Smooth muscle cell (in vitro differentiated cells): Measurements from ENCODE around the gene UBL4A. TPM values are rescaled to one million over a fixed set of nuclear protein-coding genes. Genes with fewer than 3 reads are reported as not detected.

Source experiments
- DNase-seq: peaks from one replicate; lab custom pipeline; 2025; ENCODE audit not compliant: unreplicated experiment; lab: John Stamatoyannopoulos, UW
- H2AFZ ChIP-seq: fragments of 200-600 bp; sonication (generic); 2 replicates; pipeline ENCODE4 v1.6.0; 2016; ENCODE audit warnings: antibody characterized with exemption, low read depth, mild to moderate bottlenecking
- H3F3A ChIP-seq: fragments of 200-600 bp; sonication (generic); 2 replicates; pipeline ENCODE4 v1.6.0; 2017; ENCODE audit warnings: antibody characterized with exemption, low read depth
- H3K27ac ChIP-seq: fragments of 200-600 bp; sonication (generic); 2 replicates; pipeline ENCODE4 v1.5.1; 2016; ENCODE audit warnings: low read depth, mild to moderate bottlenecking
- H3K27me3 ChIP-seq: fragments of 200-600 bp; sonication (generic); 2 replicates; pipeline ENCODE4 v1.6.1; 2016; ENCODE audit warnings: low read depth, mild to moderate bottlenecking
- H3K36me3 ChIP-seq: fragments of 200-600 bp; sonication (generic); 2 replicates; pipeline ENCODE4 v1.5.1; 2016; ENCODE audit warnings: low read depth
- H3K4me1 ChIP-seq: fragments of 200-600 bp; sonication (generic); 2 replicates; pipeline ENCODE4 v1.5.1; 2016; ENCODE audit warnings: low read depth
- H3K4me2 ChIP-seq: fragments of 200-600 bp; sonication (generic); 2 replicates; pipeline ENCODE4 v1.6.0; 2016; ENCODE audit warnings: mild to moderate bottlenecking
- H3K4me3 ChIP-seq: fragments of 200-600 bp; sonication (generic); 2 replicates; pipeline ENCODE4 v1.5.1; 2016; ENCODE audit warnings: mild to moderate bottlenecking
- H3K79me2 ChIP-seq: fragments of 200-600 bp; sonication (generic); 2 replicates; pipeline ENCODE4 v1.6.0; 2016; ENCODE audit warnings: low read depth, mild to moderate bottlenecking
- H3K9ac ChIP-seq: fragments of 200-600 bp; sonication (generic); 2 replicates; pipeline ENCODE4 v1.6.0; 2016; ENCODE audit warnings: low read depth
- H3K9me3 ChIP-seq: fragments of 200-600 bp; sonication (generic); replicated peaks from 2 replicates; pipeline ENCODE4 v1.5.1; 2016; ENCODE audit warnings: low read depth
- H4K20me1 ChIP-seq: fragments of 200-600 bp; sonication (generic); 2 replicates; pipeline ENCODE4 v1.6.0; 2016; ENCODE audit warnings: low read depth
- CTCF ChIP-seq: fragments of 200-600 bp; sonication (generic); IDR thresholded peaks from 2 replicates; pipeline ENCODE4 v1.5.1; 2017; ENCODE audit warnings: borderline replicate concordance, mild to moderate bottlenecking, antibody characterized with exemption; ENCODE audit not compliant: insufficient read depth, poor library complexity, severe bottlenecking
- WGBS: methylation state at CpG from one replicate; pipeline ENCODE4 v1.1.7; 2016; ENCODE audit warnings: low lambda C conversion rate; 5-methylcytosine and 5-hydroxymethylcytosine counted together
- polyA plus RNA-seq: library from polyadenylated mRNA; unstranded; fragments of >200 nt; fragmentation: Nextera tagmentation; extraction: Ambion mirVana; gene quantifications from 2 replicates; pipeline ENCODE4 v1.2.1, GENCODE V29; 2016
- total RNA-seq: library from RNA; depleted of rRNA; stranded (reverse); fragments of >200 nt; gene quantifications from 2 replicates; pipeline ENCODE4 v1.2.3, GENCODE V29; 2014

The UBL4A gene
- total and polyA plus RNA-seq, 2 experiments from 2014 or later, result 42.1 to 46.9 TPM

DNA sequence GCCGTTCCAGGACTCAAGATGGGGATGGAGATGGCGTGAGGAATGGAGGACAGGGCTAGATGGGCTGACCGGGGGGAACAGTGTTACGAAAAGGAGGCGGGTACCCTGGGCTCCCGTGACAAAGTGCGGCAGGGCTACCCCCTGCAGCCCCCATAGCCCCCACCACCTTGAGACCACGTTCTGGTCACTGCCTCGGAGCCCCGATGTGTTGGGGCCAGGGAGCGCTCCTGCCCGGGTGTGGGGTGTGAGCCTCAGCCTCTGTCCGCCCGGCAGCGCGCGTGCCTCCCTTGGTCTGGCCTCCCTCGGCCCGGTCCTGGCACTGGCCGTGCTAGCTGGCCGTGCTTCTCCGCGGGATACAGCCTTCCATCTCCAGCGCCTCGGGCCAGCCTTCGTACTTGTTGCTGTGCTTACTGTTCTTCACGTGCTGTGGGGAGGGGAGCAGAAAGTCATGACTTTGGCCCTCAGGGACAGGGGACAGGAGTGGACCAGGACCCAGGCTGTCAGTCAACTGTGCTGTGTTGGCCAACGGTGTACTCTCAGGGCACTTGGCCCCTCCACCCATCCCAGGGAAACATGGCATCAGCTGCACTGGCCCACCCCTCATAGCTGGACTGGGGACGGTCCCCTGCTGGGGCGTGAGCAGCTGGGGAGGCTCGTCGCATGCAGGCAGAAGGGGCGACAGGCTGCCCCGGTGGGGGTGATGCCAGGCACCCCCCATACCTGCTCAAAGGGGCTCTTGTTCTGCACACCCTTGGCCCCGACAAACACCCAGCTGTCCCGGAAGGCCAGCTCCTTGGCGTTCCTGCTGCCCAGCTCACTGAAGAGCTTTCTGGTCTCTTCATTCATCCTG lies 20.3 kb upstream of the UBL4A start:
- H3K79me2 ChIP-seq, result no peaks in the 10 kb centered on the region
- no peak for TF ChIP-seq CTCF
- peaks cover 2% of the 10 kb centered on the region for H3F3A ChIP-seq
- H2AFZ ChIP-seq, result no peak overlapping the region
- WGBS, result 86% methylated on average over 31 of the region's 37 CpGs
- no peak overlapping the region for H3K9ac ChIP-seq
- no peaks in the 10 kb centered on the region for H4K20me1 ChIP-seq
- no peak overlapping the region for H3K4me2 ChIP-seq
- H3K9me3 ChIP-seq, result no peaks in the 10 kb centered on the region
- H3K4me1 ChIP-seq, result no peaks in the 10 kb centered on the region
- H3K27ac ChIP-seq, result peak overlapping the region; percentile 82
- H3K4me3 ChIP-seq, result no peak overlapping the region
- no peaks in the 10 kb centered on the region for H3K27me3 ChIP-seq
- no peaks in the 10 kb centered on the region for H3K36me3 ChIP-seq
- DNase-seq, result no peak

DNA sequence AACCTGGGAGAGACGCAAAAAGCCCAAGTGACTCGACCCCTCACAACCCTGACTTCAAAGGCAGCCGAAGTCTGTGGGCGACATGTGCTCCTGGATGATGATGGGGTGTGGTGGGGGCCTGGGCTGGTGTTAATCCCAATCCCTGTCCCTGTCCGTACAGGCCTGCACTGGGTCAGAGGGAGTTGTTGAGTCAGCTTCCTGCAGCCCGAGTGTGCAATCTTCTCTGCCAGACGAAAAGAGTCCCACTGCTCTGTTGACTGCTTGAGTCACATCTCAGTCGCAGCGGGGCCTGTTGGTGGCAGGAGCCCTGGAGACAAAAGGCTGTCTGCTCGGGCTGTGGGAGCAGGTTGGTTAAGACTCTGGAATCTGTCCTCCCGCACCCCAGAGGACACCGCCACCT lies 19.3 kb upstream of the UBL4A start:
- no peaks in the 10 kb centered on the region for H3K36me3 ChIP-seq
- TF ChIP-seq CTCF, result no peak
- H3K79me2 ChIP-seq, result no peaks in the 10 kb centered on the region
- no peaks in the 10 kb centered on the region for H3K4me1 ChIP-seq
- H3K9ac ChIP-seq, result peak overlapping the region; percentile 11
- H3K27ac ChIP-seq, result peak overlapping the region; percentile 82
- no peaks in the 10 kb centered on the region for H4K20me1 ChIP-seq
- H3K27me3 ChIP-seq, result no peaks in the 10 kb centered on the region
- 45% methylated on average over 12 of the region's 12 CpGs for WGBS
- no peak for DNase-seq
- no peak overlapping the region for H3K4me2 ChIP-seq
- no peak overlapping the region for H3K4me3 ChIP-seq
- H3F3A ChIP-seq, result peaks cover 2% of the 10 kb centered on the region
- no peaks in the 10 kb centered on the region for H3K9me3 ChIP-seq
- no peak overlapping the region for H2AFZ ChIP-seq

DNA sequence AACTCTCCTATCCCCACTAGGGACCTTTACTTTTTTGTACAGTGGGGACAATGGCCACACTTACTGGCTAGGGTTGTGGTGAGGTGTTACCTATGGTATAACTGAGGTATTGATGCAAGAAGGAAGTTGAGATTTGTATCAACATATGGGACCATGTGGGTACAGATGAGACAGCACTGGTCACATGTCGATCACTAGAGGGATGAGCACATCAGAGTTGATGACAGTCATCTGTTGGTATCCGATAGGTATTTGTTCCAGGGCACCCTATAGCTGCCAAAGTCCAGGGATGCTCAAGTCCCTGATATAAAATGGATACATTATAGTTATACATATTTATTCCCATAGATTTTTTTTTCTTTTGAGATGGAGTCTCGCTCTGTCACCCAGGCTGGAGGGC lies 16.6 kb upstream of the UBL4A start:
- WGBS, result 93% methylated on average over 3 of the region's 3 CpGs
- H3K27me3 ChIP-seq, result no peaks in the 10 kb centered on the region
- DNase-seq, result no peak

More for the DNA sequence above, 16.6 kb upstream of the UBL4A start:
- Histone ChIP-seq H3K9ac (no peak overlapping the region), H3F3A (peaks cover 2% of the 10 kb centered on the region), H3K9me3 (no peaks in the 10 kb centered on the region), H3K4me3 (no peak overlapping the region), H4K20me1 (no peaks in the 10 kb centered on the region), H3K4me1 (no peaks in the 10 kb centered on the region), H3K27ac (no peak overlapping the region), H3K4me2 (no peak overlapping the region), H2AFZ (no peak overlapping the region), H3K79me2 (no peaks in the 10 kb centered on the region), H3K36me3 (no peaks in the 10 kb centered on the region)
- TF ChIP-seq CTCF, result no peak
